IPS-NIHi7 (cell line): ENCODE data around the gene SLFN11.
A peak's percentile ranks its signal among the peaks of the same experiment; 100 is the strongest.
"Not testable (repeated sequence)": the region's sequence is repeated elsewhere in the genome, so short reads cannot be mapped to it uniquely, and the experiment has no call there.

Experiments used
- DNase-seq: peaks from one replicate; pipeline ENCODE4 v3.0.0; 2012; ENCODE audit warnings: mixed read lengths; ENCODE audit errors: extremely low spot score

SLFN11 gene

DNA sequence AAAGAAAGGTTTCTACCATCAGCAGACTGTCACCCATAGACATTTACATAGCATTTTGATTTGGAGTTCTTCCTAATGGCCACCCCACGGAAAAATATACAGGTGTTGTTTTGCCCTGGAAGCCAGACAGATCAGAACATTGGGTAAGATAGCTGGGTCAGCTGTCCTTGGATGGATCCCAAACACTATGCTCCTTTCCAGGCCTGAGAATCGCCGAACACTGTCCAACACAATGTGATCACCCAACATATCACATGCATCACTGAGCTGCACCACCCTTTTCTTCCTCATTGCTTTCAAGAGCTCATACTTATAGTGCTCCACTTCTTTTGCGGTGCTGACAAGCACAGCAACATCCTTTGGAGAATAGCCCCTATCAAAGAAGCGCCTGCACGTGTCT, 21.1 kb downstream of the SLFN11 start:
- DNase-seq, result no peak

DNA sequence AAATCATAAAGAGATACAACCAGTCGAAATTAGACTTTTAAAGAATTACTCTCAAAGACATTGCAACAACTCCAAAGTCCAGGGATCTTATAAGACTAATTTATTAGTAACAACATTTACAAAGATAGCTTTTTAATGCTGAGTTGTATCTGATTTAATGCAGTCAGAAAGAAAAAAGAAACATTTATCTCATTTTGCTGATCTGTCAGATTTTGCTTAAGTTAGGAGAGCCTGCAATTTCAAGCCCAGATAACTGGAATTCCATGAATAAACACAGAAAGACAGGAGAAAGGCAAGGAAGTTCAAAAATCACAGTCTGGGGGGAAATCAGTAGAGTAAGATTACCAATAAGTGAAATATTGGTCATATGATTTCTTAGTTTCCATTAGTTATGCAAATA, 22.9 kb downstream of the SLFN11 start:
- no peak for DNase-seq

DNA sequence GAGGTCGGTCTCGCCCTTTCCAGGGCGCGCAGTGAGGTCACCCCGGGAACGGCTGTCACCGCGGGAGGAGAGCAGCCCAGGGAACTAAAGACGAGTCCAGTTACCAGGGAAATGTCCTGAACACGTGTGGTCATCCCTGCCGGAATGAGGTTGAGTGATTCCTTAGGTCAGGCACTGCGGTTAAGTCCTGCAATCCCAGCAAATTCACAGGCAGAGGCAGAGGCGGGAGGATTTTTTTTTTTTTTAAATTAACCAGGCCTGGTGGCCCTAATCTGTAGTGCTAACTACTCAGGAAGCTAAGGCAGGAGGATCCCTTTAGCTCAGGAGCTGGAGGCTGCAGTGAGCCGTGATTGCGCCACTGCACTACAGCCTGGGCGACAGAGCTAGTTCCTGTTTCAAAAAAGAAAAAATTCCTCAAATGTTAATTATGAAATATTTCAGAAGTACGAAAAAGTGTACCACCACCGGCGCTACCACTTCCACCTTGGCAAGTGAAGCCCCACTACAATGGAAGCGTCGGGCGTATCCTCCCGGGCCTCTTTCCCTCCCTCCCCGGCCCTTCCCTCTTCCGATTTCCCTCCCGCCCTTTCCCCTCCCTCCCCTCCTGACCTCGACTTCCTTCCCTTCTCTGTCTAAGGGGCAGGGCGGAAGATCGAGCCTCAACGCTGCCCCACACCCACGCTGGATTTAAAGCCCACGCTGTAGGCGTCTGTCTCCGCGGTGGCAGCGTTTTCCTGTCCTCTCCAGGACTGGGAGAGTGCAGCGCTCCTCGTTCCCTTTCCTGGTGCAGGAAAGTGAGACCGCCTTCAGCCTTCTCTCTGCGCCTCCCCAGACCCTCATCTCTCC, 27.3 kb downstream of the SLFN11 start:
- peak; percentile 65 for DNase-seq

DNA sequence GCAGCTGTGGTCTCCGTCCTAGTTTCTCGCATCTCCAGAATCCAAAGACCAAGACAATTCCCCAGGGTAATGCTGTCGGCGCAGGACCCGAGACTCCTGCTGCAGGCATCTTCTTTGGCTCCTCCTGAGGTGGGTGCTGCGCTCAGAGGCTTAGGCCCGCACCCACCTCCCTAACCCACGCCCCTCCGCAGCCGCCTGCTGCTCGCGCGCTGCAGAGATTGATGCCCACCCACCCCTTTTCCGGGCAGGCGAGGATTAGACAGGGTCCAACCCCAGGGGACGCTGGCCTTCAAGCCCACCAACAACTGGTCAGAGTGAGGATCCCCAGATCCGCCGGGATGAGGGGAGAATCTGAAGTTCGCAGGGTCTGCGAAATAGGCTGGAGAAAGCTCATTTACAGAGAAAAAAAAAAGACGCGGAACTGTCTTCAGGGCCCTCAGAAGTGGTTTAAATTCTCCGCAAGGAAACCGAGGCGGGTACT, 27.9 kb downstream of the SLFN11 start:
- DNase-seq, result peak; percentile 35

DNA sequence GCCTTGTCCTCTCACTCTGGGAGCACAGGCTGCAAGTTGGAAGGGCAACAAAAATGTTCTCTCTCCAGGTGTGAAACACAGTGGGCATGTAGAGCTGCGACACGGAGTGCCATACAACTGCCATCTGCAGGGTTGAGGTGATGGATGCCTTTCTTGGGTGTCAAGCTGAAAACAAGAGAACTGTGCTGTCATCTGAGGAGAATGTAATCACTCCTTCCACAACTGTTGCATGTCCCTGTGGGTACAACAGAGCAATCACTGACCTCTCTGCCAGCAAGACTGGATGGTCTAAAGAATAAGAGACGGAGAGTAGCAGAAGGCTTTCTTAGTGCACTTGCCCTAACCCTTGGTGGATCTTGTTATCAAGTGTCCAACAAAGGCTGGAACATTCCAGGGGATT, 29.2 kb downstream of the SLFN11 start:
- no peak for DNase-seq

GRCh38 chr17:35342276-35342675, 31.1 kb downstream of the SLFN11 start:
- no peak for DNase-seq

DNA sequence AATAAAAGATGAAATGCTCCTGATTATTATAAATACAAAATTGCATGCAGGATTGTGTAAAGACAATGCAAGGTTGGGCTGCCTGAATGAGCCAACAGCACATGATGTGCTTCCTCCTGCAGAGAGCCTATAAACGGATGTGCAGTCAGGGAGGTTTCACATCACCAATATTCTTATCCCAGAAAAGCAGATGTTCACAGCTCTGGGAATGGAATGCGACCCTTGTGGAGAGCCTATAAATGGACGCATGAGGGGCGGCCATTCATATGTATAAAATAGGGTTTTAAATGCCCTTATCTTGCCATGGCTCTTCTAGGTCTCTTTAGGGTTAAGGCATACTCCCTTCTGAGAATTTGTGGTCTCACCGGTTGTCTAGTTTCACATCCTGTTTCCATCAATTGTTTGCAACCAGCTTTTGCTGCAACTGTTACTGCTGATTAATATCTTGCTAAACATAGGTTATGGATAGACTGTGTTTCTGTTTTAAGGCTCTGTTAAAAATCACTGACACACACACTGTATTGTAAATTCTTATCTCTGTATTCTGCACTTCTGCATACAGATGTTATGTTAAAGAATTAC, 31.9 kb downstream of the SLFN11 start:
- no peak for DNase-seq

GRCh38 chr17:35338230-35338629, 35.2 kb downstream of the SLFN11 start:
- no peak for DNase-seq

- no peak for DNase-seq
Observed at GRCh38 chr17:35337364-35337763, 36.1 kb downstream of the SLFN11 start.

DNA sequence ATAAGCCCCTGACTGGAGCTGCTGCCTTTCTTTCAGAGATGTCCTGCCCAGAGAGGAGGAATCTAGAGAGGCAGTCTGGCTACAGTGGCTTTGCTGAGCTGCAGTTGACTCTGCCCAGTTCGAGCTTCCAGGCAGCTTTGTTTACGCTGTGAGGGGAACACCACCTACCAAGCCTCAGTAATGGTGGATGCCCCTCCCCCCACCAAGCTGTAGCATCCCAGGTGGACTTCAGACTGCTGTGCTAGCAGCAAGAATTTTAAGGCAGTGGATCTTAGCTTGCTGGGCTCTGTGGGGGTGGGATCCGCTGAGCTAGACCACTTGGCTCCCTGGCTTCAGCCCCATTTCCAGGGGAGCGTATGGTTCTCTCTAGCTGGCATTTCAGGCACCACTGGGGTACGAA, 39.8 kb downstream of the SLFN11 start:
- DNase-seq, result not testable (repeated sequence)

GRCh38 chr17:35322749-35323148, 50.7 kb downstream of the SLFN11 start:
- no peak for DNase-seq

DNA sequence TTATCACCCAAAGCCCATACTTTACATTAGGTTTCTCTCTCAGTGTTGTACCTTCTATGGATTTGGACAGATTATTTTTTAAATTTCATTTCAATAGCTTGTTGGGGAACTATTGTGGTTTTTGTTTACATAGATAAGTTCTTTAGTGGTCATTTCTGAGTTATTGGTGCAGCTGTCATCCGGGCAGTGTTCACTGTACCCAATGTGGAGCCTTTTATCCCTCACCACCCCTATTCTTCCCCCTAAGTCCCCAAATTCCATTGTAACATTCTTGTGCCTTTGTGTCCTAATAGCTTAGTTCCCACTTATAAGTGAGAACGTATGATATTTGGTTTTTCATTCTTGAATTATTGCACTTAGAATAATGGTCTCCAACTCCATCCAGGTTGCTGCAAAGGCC, 57.5 kb downstream of the SLFN11 start:
- DNase-seq, result no peak

DNA sequence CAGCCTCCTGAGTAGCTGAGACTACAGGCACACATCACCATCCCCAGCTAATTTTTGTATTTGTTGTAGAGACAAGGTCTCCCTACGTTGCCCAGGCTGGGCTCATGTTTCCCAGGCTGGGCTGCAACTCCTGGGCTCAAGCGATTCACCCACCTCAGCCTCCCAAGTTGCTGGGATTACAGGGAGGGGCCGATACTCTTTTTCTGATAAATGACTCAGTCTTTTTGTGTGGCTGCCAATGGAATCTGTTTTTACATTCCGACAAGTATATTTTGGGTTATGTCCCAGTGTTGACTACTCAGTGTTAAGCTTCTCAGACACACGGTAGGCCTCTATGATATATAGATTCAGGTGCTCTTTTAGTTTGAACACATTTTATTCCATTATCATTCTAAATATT, 58.1 kb downstream of the SLFN11 start:
- no peak for DNase-seq

GRCh38 chr17:35314415-35315216, 58.8 kb downstream of the SLFN11 start:
- peak; percentile 29 for DNase-seq

- peak; percentile 27 for DNase-seq
Observed at GRCh38 chr17:35313875-35314409, 59.5 kb downstream of the SLFN11 start.

DNA sequence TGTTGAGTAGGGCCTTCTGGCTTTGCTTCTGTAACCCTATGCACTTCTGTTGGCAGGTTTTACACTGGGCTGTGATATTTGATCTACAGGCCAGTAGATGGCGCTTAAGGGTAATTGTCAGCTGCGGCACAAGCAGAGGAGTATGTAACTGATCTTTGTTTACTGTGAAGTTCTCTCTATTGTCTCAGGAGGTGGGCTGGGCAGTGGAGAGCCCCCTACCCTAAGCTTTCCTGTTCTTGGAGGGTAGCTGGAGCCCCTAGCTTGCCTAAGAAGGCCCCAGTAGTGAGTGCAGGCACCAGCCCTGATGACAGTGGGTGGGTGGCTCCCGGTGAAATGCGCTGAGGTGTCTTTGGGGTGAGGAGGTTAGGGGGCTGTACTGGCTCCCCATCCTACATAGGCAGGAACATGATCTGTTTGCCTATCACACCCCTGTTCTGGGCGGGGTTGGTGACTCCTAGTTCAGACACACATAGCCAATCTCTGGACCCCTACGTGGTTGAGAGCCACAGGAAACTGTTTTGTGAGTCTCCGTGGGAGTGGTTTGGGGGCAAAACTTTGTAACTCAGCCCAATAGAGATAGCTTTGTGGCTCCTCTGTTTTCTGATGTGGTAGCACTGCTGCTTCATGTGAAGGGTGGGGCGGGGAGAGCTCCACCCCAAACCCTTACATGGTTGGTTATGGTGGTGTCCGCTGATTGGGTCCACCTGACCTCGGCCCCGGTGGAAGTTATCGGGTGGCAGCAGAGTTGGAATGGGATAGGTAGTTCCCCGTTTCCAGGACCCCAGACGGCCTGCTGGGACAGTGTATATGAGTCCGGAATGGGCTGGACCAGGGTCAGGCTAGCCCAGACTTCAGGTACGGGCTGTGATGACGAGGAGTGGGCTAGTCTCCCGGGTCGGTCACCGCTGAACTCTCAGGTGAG, 60.4 kb downstream of the SLFN11 start:
- DNase-seq, result peak; percentile 85

DNA sequence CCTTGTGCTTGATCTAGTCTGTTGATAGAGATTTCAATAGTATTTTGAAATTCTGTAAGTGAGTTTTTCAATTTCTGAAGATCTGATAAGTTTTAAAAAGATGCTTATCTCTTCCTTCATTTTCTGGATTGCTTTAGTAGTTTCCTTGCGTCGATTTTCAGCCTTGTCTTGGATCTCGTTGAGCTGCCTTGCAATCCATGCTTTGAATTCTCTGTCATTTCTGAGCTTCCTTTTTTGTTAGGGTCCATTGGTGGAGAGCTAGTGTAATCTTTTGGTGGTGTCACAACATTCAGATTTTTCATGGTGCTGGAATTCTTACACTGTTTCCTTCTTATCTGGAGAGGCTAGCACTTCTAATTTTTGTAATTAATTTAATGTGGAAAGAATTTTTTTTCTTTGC, 61.1 kb downstream of the SLFN11 start:
- DNase-seq, result no peak

- DNase-seq, result not testable (repeated sequence)
Observed at GRCh38 chr17:35309345-35309744, 64.1 kb downstream of the SLFN11 start.
